HUES64 (cell line): ENCODE results near the gene IQUB.

Source experiments
- H3K27ac ChIP-seq: 2 replicates; pipeline ENCODE4 v1.7.0; 2013; ENCODE audit warnings: low read depth, low read length, inconsistent platforms
- H3K27me3 ChIP-seq: 2 replicates; pipeline ENCODE4 v1.6.1; 2013; ENCODE audit warnings: mild to moderate bottlenecking, low read length; ENCODE audit not compliant: insufficient read depth
- H3K36me3 ChIP-seq: 2 replicates; pipeline ENCODE4 v1.6.1; 2013; ENCODE audit warnings: mild to moderate bottlenecking, low read length; ENCODE audit not compliant: insufficient read depth
- H3K4me1 ChIP-seq: 2 replicates; pipeline ENCODE4 v1.6.1; 2013; ENCODE audit warnings: mild to moderate bottlenecking, low read length, moderate library complexity; ENCODE audit not compliant: insufficient read depth
- H3K4me3 ChIP-seq: 2 replicates; pipeline ENCODE4 v1.5.1; 2013; ENCODE audit warnings: mild to moderate bottlenecking, low read length, moderate library complexity
- H3K9ac ChIP-seq: 2 replicates; pipeline ENCODE4 v1.6.1; 2013; ENCODE audit warnings: mild to moderate bottlenecking, low read depth, low read length
- H3K9me3 ChIP-seq: 2 replicates; pipeline ENCODE4 v1.6.1; 2013; ENCODE audit warnings: low read depth, low read length; ENCODE audit not compliant: insufficient read depth
- WGBS: fragments of 150-250, 120-280 bp; methylation state at CpG from one replicate; pipeline ENCODE4 v1.1.7; 2013; ENCODE audit warnings: missing lambda C conversion rate; 5-methylcytosine and 5-hydroxymethylcytosine counted together

The IQUB gene

GRCh38 chr7:123439191-123439590 is 95.2 kb downstream of the IQUB start:
- H3K27ac ChIP-seq: peak overlapping the region; percentile 91
- peak overlapping the region; percentile 50; the same call in 1 of the 2 replicates for H3K9ac ChIP-seq
- H3K4me3 ChIP-seq: no peak overlapping the region
- H3K9me3 ChIP-seq: no peaks in the 10 kb centered on the region
- H3K27me3 ChIP-seq: no peaks in the 10 kb centered on the region
- peaks cover 23% of the 10 kb centered on the region for H3K4me1 ChIP-seq
- 86% methylated on average over 1 of the region's 1 CpG for WGBS
- H3K36me3 ChIP-seq: no peaks in the 10 kb centered on the region

GRCh38 chr7:123437447-123437995 is 96.9 kb downstream of the IQUB start:
- Histone ChIP-seq H3K9me3 (no peaks in the 10 kb centered on the region), H3K9ac (no peak overlapping the region), H3K4me3 (no peak overlapping the region), H3K27me3 (no peaks in the 10 kb centered on the region), H3K4me1 (peaks cover 40% of the 10 kb centered on the region), H3K27ac (no peak overlapping the region; the same call in 1 of the 2 replicates), H3K36me3 (no peaks in the 10 kb centered on the region)
- 72% methylated on average over 2 of the region's 2 CpGs for WGBS

- Histone ChIP-seq H3K9me3 (no peaks in the 10 kb centered on the region), H3K27ac (no peak overlapping the region), H3K27me3 (no peaks in the 10 kb centered on the region), H3K9ac (no peak overlapping the region), H3K36me3 (no peaks in the 10 kb centered on the region), H3K4me1 (peaks cover 40% of the 10 kb centered on the region), H3K4me3 (no peak overlapping the region)
- 90% methylated on average over 4 of the region's 4 CpGs for WGBS
These were observed 99.2 kb downstream of the IQUB start for GRCh38 chr7:123435080-123435700.

GRCh38 chr7:123433665-123434064 is 100.7 kb downstream of the IQUB start:
- Histone ChIP-seq H3K9ac (peak overlapping the region; percentile 48; the same call in 1 of the 2 replicates), H3K4me1 (peaks cover 29% of the 10 kb centered on the region), H3K36me3 (no peaks in the 10 kb centered on the region), H3K9me3 (no peaks in the 10 kb centered on the region), H3K27me3 (no peaks in the 10 kb centered on the region), H3K27ac (peak overlapping the region; percentile 75), H3K4me3 (no peak overlapping the region)

- Histone ChIP-seq H3K4me1 (peaks cover 29% of the 10 kb centered on the region), H3K4me3 (no peak overlapping the region), H3K27me3 (no peaks in the 10 kb centered on the region), H3K9ac (no peak overlapping the region), H3K36me3 (no peaks in the 10 kb centered on the region), H3K27ac (no peak overlapping the region), H3K9me3 (no peaks in the 10 kb centered on the region)
- WGBS: 79% methylated on average over 2 of the region's 2 CpGs
These were observed 101.8 kb downstream of the IQUB start for GRCh38 chr7:123432601-123433000.

- Histone ChIP-seq H3K9me3 (no peaks in the 10 kb centered on the region), H3K4me1 (peaks cover 29% of the 10 kb centered on the region), H3K4me3 (no peak overlapping the region), H3K27me3 (no peaks in the 10 kb centered on the region), H3K9ac (peak overlapping the region; percentile 55; the same call in 1 of the 2 replicates), H3K36me3 (no peaks in the 10 kb centered on the region), H3K27ac (no peak overlapping the region)
- WGBS: 96% methylated on average over 5 of the region's 5 CpGs
These were observed 103.2 kb downstream of the IQUB start for GRCh38 chr7:123431075-123431614.

- Histone ChIP-seq H3K4me1 (no peaks in the 10 kb centered on the region), H3K9me3 (peaks cover 8% of the 10 kb centered on the region; the same call in 1 of the 2 replicates), H3K27me3 (no peaks in the 10 kb centered on the region), H3K36me3 (no peaks in the 10 kb centered on the region), H3K4me3 (no peak overlapping the region), H3K27ac (no peak overlapping the region), H3K9ac (no peak overlapping the region)
These were observed 109.1 kb downstream of the IQUB start for GRCh38 chr7:123425246-123425645.

- Histone ChIP-seq H3K4me1 (no peaks in the 10 kb centered on the region), H3K9ac (no peak overlapping the region), H3K36me3 (no peaks in the 10 kb centered on the region), H3K9me3 (peaks cover 13% of the 10 kb centered on the region; the same call in 1 of the 2 replicates), H3K27ac (no peak overlapping the region), H3K27me3 (no peaks in the 10 kb centered on the region), H3K4me3 (no peak overlapping the region)
These were observed 109.9 kb downstream of the IQUB start for GRCh38 chr7:123424463-123424862.

- Histone ChIP-seq H3K4me1 (no peaks in the 10 kb centered on the region), H3K27ac (no peak overlapping the region), H3K4me3 (no peak overlapping the region), H3K9me3 (peaks cover 16% of the 10 kb centered on the region; the same call in 1 of the 2 replicates), H3K27me3 (no peaks in the 10 kb centered on the region), H3K36me3 (no peaks in the 10 kb centered on the region), H3K9ac (no peak overlapping the region)
- WGBS: 97% methylated on average over 2 of the region's 2 CpGs
These were observed 110.8 kb downstream of the IQUB start for GRCh38 chr7:123423622-123424021.

- 96% methylated on average over 2 of the region's 2 CpGs for WGBS
- Histone ChIP-seq H3K27me3 (no peaks in the 10 kb centered on the region), H3K9me3 (peaks cover 25% of the 10 kb centered on the region), H3K4me1 (no peaks in the 10 kb centered on the region), H3K9ac (no peak overlapping the region), H3K27ac (no peak overlapping the region), H3K4me3 (no peak overlapping the region), H3K36me3 (no peaks in the 10 kb centered on the region)
These were observed 116.8 kb downstream of the IQUB start for GRCh38 chr7:123417580-123417979.

GRCh38 chr7:123415625-123416024 is 118.8 kb downstream of the IQUB start:
- no peaks in the 10 kb centered on the region for H3K4me1 ChIP-seq
- no peaks in the 10 kb centered on the region for H3K27me3 ChIP-seq
- H3K36me3 ChIP-seq: no peaks in the 10 kb centered on the region
- H3K27ac ChIP-seq: no peak overlapping the region
- peaks cover 20% of the 10 kb centered on the region for H3K9me3 ChIP-seq
- WGBS: no CpG with 5 or more reads among the region's 1 CpG
- no peak overlapping the region for H3K4me3 ChIP-seq
- H3K9ac ChIP-seq: no peak overlapping the region
